OCI-LY7 (cell line): ENCODE measurements around the gene TIMM10B.

Source experiments
- EZH2phosphoT487 ChIP-seq: fragments of 200-600 bp; sonication (generic); IDR thresholded peaks from 2 replicates; pipeline ENCODE4 v1.6.1; 2018; ENCODE audit warnings: low read depth, borderline replicate concordance, mild to moderate bottlenecking, mixed run types, antibody characterized with exemption, low read length, moderate library complexity, mixed read lengths
- TF ChIP-seq, protein P1 (sequence below): fragments of 200-600 bp; sonication (generic); conservative IDR thresholded peaks from 2 replicates; pipeline ENCODE4 v1.5.1; 2014; ENCODE audit warnings: mild to moderate bottlenecking, antibody characterized with exemption, low read length, moderate library complexity, mixed read lengths

DNA sequence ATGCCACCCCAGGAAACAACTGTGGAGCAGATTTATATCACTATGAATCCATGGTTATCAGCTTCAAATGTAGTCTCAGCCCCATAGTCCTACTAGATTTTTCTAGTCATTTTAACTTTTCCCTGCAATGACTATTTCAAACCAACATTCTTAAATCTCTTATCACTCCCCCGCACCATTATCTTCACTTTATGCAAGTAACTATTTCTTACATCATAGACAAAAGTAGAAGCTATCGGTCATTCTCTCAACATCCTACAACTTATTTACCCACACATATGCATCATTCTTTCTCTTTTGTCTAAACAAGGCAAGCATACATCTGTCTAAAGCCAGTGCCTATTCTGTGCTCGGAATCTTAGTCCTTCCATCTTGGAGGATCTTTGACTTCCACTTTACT, 4.4 kb downstream of the TIMM10B start:
- TF ChIP-seq, protein P1, sequence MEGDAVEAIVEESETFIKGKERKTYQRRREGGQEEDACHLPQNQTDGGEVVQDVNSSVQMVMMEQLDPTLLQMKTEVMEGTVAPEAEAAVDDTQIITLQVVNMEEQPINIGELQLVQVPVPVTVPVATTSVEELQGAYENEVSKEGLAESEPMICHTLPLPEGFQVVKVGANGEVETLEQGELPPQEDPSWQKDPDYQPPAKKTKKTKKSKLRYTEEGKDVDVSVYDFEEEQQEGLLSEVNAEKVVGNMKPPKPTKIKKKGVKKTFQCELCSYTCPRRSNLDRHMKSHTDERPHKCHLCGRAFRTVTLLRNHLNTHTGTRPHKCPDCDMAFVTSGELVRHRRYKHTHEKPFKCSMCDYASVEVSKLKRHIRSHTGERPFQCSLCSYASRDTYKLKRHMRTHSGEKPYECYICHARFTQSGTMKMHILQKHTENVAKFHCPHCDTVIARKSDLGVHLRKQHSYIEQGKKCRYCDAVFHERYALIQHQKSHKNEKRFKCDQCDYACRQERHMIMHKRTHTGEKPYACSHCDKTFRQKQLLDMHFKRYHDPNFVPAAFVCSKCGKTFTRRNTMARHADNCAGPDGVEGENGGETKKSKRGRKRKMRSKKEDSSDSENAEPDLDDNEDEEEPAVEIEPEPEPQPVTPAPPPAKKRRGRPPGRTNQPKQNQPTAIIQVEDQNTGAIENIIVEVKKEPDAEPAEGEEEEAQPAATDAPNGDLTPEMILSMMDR, result no peak
- TF ChIP-seq EZH2phosphoT487, result no peak
